ENCODE results near the gene NEU1. TPM values are rescaled to one million over a fixed set of nuclear protein-coding genes. Genes with fewer than 3 reads are reported as not detected.

The NEU1 gene
- total and polyA plus RNA-seq, 2 donors (not counting 1 experiment from before 2014, with no cell fraction given) = 25.3 to 35.1 TPM

- no peaks in the 10 kb centered on the region for H3K9me3 ChIP-seq (ENCODE audit: control extremely low read depth in 1 of 3, control insufficient read depth in 2 of 3, insufficient read depth in 1 of 3, low read length in 2 of 3)
- CTCF ChIA-PET = interaction anchor here (0.7 to 2.8 kb wide), 6 partner anchors 11 to 160 kb away, joined by 3 to 8 read pairs (median 4); partner anchors contain the start of gene NEU1
- Mint-ChIP-seq H3K27me3 (no peaks in the 10 kb centered on the region), H3K4me1 (no peaks in the 10 kb centered on the region), H3K4me3 (no peak overlapping the region), H3K9me3 (ENCODE audit: insufficient read depth) (no peaks in the 10 kb centered on the region), H3K27ac (no peak overlapping the region)
- H3K4me1 ChIP-seq (ENCODE audit: control insufficient read depth in 2 of 2, insufficient read depth in 2 of 2, low read length in 2 of 2) = no peaks in the 10 kb centered on the region
- H3K79me2 ChIP-seq (ENCODE audit: control insufficient read depth, insufficient read depth, low read length) = no peaks in the 10 kb centered on the region
- ATAC-seq (ENCODE audit: low read depth) (no peak), DNase-seq (no peak)
- H3K4me3 ChIP-seq (ENCODE audit: control extremely low read depth in 1 of 5, extremely low read depth in 1 of 5, insufficient read depth in 1 of 5, low read depth in 2 of 5, low read length in 4 of 5) = no peak overlapping the region
- no peaks in the 10 kb centered on the region for H3K27me3 ChIP-seq (replicated peaks in 1 of 4; ENCODE audit: control extremely low read depth in 1 of 4, control insufficient read depth in 3 of 4, insufficient read depth in 4 of 4, low read length in 3 of 4)
- peaks cover 2 to 70% of the 10 kb centered on the region in 2 experiments for H3K36me3 ChIP-seq (replicated peaks in 1 of 2; ENCODE audit: control extremely low read depth in 1 of 2, control insufficient read depth in 1 of 2, extremely low read depth in 1 of 2, insufficient read depth in 2 of 2, low read length in 1 of 2)
- no peak overlapping the region for H3K27ac ChIP-seq (ENCODE audit: low read length in 2 of 2)
- no peak overlapping the region for H3K4me2 ChIP-seq (replicated peaks; ENCODE audit: low read depth, low read length, poor library complexity, severe bottlenecking)
- H2AFZ ChIP-seq (ENCODE audit: insufficient read depth, low read depth, low read length, poor library complexity, severe bottlenecking) = no peak overlapping the region
- intact Hi-C loops (cut with micrococcal nuclease) = no loop called here
- no peak overlapping the region for H3K9ac ChIP-seq (ENCODE audit: low read length)
- 96% methylated on average over 18 of the region's 19 CpGs for WGBS (ENCODE audit: insufficient coverage)
- POLR2A ChIA-PET = interaction anchor here (0.6 kb wide), 2 partner anchors 211 to 1266 kb away, joined by 3 to 4 read pairs; no protein-coding TSS in a partner anchor
- TF ChIP-seq CTCF (IDR thresholded peaks at IDR 0.05) (no peak), EZH2 (IDR thresholded peaks at IDR 0.05; ENCODE audit: borderline replicate concordance, insufficient read depth, low read depth, low read length, poor library complexity, severe bottlenecking) (no peak)
- peaks cover 6% of the 10 kb centered on the region for H4K20me1 ChIP-seq (ENCODE audit: control insufficient read depth, insufficient read depth, low read length, poor library complexity, severe bottlenecking)
Observed at GRCh38 chr6:31887173-31888007, 24.8 kb upstream of the NEU1 start.

DNA sequence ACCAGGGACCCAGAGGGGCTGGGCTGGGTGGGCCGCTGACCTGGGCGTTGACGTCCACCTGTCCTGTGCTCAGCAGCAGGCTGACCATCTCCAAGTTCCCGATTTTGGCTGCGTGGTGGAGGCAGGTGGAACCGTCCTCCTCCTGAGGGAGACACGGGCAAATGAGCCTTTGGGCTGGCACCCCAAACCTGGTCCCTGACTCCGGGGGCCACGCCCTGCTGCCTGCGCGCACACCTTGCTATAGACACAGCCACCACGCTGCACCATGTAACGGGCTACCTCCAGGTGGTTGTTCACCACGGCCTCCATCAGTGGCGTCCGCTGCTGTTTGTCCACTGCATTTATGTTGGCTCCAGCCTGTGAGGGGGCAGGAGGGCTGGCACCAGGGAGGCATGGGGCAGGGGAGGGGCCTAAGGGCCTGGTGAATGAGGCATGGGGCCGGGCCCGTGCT lies 23.9 kb upstream of the NEU1 start:
- Histone ChIP-seq H3K9ac (ENCODE audit: low read length) (no peak overlapping the region), H3K36me3 (replicated peaks in 1 of 2; ENCODE audit: control extremely low read depth in 1 of 2, control insufficient read depth in 1 of 2, extremely low read depth in 1 of 2, insufficient read depth in 2 of 2, low read length in 1 of 2) (peaks cover 2 to 70% of the 10 kb centered on the region in 2 experiments), H3K4me1 (ENCODE audit: control insufficient read depth in 2 of 2, insufficient read depth in 2 of 2, low read length in 2 of 2) (no peaks in the 10 kb centered on the region), H3K4me3 (ENCODE audit: control extremely low read depth in 1 of 5, extremely low read depth in 1 of 5, insufficient read depth in 1 of 5, low read depth in 2 of 5, low read length in 4 of 5) (no peak overlapping the region), H3K79me2 (ENCODE audit: control insufficient read depth, insufficient read depth, low read length) (no peaks in the 10 kb centered on the region), H3K4me2 (replicated peaks; ENCODE audit: low read depth, low read length, poor library complexity, severe bottlenecking) (no peak overlapping the region), H3K9me3 (ENCODE audit: control extremely low read depth in 1 of 3, control insufficient read depth in 2 of 3, insufficient read depth in 1 of 3, low read length in 2 of 3) (no peaks in the 10 kb centered on the region), H2AFZ (ENCODE audit: insufficient read depth, low read depth, low read length, poor library complexity, severe bottlenecking) (no peak overlapping the region), H4K20me1 (ENCODE audit: control insufficient read depth, insufficient read depth, low read length, poor library complexity, severe bottlenecking) (peaks cover 6% of the 10 kb centered on the region), H3K27me3 (replicated peaks in 1 of 4; ENCODE audit: control extremely low read depth in 1 of 4, control insufficient read depth in 3 of 4, insufficient read depth in 4 of 4, low read length in 3 of 4) (no peaks in the 10 kb centered on the region), H3K27ac (ENCODE audit: low read length in 2 of 2) (no peak overlapping the region)
- H3K4me1 Mint-ChIP-seq = no peaks in the 10 kb centered on the region
- H3K9me3 Mint-ChIP-seq (ENCODE audit: insufficient read depth) = no peaks in the 10 kb centered on the region
- ChIA-PET CTCF (no interaction called here), POLR2A (no interaction called here)
- no peak for ATAC-seq (ENCODE audit: low read depth)
- H3K27me3 Mint-ChIP-seq = no peaks in the 10 kb centered on the region
- H3K4me3 Mint-ChIP-seq = no peak overlapping the region
- 97% methylated on average over 18 of the region's 18 CpGs for WGBS (ENCODE audit: insufficient coverage)
- TF ChIP-seq CTCF (IDR thresholded peaks at IDR 0.05) (no peak), EZH2 (IDR thresholded peaks at IDR 0.05; ENCODE audit: borderline replicate concordance, insufficient read depth, low read depth, low read length, poor library complexity, severe bottlenecking) (no peak)
- no peak overlapping the region for H3K27ac Mint-ChIP-seq
- intact Hi-C loops (cut with micrococcal nuclease) = no loop called here
- DNase-seq = no peak
